Hepatocyte (in vitro differentiated cells): Measurements from ENCODE around the gene VAV3.

ENCODE experiments used
- EZH2 ChIP-seq: fragments of 200-600 bp; sonication (generic); IDR thresholded peaks from 2 replicates; pipeline ENCODE4 v1.6.1; 2016; ENCODE audit warnings: antibody characterized with exemption, mild to moderate bottlenecking, borderline replicate concordance
- TF ChIP-seq, protein P1 (sequence below): fragments of 200-600 bp; sonication (generic); IDR thresholded peaks from 2 replicates; pipeline ENCODE4 v1.5.1; 2016; ENCODE audit warnings: antibody characterized with exemption, mild to moderate bottlenecking; ENCODE audit not compliant: poor library complexity

DNA sequence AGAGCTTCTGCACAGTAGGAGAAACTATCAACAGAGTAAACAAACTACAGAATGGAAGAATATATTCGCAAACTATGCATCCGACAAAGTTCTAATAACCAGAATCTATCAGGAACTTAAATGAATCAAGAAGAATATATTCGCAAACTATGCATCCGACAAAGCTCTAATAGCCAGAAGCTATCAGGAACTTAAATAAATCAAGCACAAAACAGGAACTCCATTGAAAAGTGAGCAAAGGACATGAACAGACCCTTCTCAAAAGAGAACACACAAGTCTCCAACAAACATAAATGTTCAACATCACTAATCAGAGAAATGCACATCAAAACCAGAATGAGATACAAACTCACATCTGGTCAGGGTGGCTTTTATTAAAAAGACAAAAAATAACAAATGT, 126.9 kb downstream of the VAV3 start:
- TF ChIP-seq, protein P1, sequence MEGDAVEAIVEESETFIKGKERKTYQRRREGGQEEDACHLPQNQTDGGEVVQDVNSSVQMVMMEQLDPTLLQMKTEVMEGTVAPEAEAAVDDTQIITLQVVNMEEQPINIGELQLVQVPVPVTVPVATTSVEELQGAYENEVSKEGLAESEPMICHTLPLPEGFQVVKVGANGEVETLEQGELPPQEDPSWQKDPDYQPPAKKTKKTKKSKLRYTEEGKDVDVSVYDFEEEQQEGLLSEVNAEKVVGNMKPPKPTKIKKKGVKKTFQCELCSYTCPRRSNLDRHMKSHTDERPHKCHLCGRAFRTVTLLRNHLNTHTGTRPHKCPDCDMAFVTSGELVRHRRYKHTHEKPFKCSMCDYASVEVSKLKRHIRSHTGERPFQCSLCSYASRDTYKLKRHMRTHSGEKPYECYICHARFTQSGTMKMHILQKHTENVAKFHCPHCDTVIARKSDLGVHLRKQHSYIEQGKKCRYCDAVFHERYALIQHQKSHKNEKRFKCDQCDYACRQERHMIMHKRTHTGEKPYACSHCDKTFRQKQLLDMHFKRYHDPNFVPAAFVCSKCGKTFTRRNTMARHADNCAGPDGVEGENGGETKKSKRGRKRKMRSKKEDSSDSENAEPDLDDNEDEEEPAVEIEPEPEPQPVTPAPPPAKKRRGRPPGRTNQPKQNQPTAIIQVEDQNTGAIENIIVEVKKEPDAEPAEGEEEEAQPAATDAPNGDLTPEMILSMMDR, result no peak
- no peak for TF ChIP-seq EZH2
